ENCODE data around the gene GRIK2. TPM values are rescaled to one million over a fixed set of nuclear protein-coding genes. Genes with fewer than 3 reads are reported as not detected.

Gene GRIK2
- total and polyA plus RNA-seq, 8 donors, result 0.61 to 3.5 (median 2.4) TPM

DNA sequence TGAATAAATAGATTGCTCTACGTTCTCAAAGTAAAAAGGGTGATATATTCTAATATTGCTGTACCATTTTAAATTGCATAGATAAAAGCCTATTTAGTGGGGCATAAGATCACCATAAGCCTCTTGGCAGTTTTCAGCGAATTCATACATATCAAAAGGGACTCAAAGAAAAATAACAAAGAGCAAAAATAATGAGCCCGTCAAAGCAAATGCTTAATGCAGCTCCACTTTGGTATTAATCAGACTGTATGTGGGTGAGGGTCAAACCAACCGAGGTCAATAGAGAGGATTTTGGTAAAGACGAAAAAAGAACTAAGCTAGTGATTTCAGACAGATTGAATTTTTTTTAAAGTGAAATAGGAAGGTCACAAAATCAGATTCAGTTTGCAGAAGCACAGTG, 598.8 kb downstream of the GRIK2 start:
- ATAC-seq (no peak), FAIRE-seq (no peak), DNase-seq (no peak)
- no peak for TF ChIP-seq CTCF (IDR thresholded peaks at IDR 0.05)
- no peak overlapping the region for H3K4me3 ChIP-seq
- H3K4me1 ChIP-seq, result no peaks in the 10 kb centered on the region
- intact Hi-C loops (cut with DNase I), result no loop called here
- no peak overlapping the region for H3K27ac ChIP-seq
- no peaks in the 10 kb centered on the region for H3K36me3 ChIP-seq
- 36 to 37% methylated on average over 5 of the region's 5 CpGs for WGBS, 2 donors
- no peaks in the 10 kb centered on the region for H3K9me3 ChIP-seq
- no peaks in the 10 kb centered on the region for H3K27me3 ChIP-seq

- FAIRE-seq, result no peak
- no peaks in the 10 kb centered on the region for H3K27me3 ChIP-seq
- ATAC-seq, result no peak
- no peak for DNase-seq
- H3K4me3 ChIP-seq, result no peak overlapping the region
- no peak for TF ChIP-seq CTCF (IDR thresholded peaks at IDR 0.05)
- H3K9me3 ChIP-seq, result no peaks in the 10 kb centered on the region
- intact Hi-C loops (cut with DNase I), result no loop called here
- H3K36me3 ChIP-seq, result no peaks in the 10 kb centered on the region
- no peaks in the 10 kb centered on the region for H3K4me1 ChIP-seq
- no peak overlapping the region for H3K27ac ChIP-seq
Measured at GRCh38 chr6:101994521-101994920, 601.0 kb downstream of the GRIK2 start.

DNA sequence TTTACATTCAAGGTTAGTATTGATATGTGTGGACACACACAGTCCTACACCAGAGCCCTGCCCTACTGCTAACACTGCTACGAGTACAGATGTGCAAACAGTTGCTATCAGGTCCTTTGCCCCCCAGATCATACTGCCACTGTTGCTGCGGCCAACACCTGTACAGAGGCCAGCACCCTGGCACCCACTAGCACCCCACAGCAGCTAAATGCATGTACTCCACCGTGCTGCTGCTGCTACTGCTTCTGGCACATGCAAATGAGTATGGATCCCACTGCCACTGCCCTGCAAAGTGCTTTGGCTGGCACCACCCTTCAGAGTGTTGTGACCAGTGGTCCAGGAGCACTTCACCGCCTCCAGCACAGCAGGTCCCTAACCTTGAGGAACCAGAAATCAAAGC, 621.9 kb downstream of the GRIK2 start:
- no peaks in the 10 kb centered on the region for H3K36me3 ChIP-seq
- H3K4me1 ChIP-seq, result no peaks in the 10 kb centered on the region
- DNase-seq (peak in 3 of 6 donors; percentile 6 to 33 (median 27)), FAIRE-seq (no peak), ATAC-seq (no peak)
- H3K27ac ChIP-seq, result no peak overlapping the region
- no peak overlapping the region for H3K4me3 ChIP-seq
- TF ChIP-seq CTCF (IDR thresholded peaks at IDR 0.05), result no peak
- no peaks in the 10 kb centered on the region for H3K27me3 ChIP-seq
- WGBS, 2 donors, result 58 to 63% methylated on average over 4 of the region's 4 CpGs
- no peaks in the 10 kb centered on the region for H3K9me3 ChIP-seq
- intact Hi-C loops (cut with DNase I), result no loop called here

DNA sequence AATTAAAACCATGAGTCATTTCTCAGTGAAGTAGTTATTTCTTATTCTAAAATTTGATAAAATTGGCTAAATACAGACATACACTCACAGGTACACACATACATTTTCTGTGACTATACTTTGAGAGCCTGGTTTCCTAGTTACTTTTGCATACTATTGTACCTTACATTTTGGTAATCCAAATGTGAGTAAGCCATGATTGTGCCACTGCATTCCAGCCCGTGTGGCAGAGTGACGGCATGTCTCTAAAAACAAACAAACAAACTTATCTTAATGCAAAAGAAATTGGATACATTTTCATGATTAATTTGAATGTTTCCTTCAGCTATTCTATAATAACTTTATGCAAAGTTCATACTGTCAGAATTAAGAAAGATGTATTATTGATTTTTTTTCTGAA, 628.8 kb downstream of the GRIK2 start:
- no peak overlapping the region for H3K27ac ChIP-seq
- 21 to 29% methylated on average over 2 of the region's 2 CpGs for WGBS, 2 donors
- H3K4me3 ChIP-seq, result no peak overlapping the region
- TF ChIP-seq CTCF (IDR thresholded peaks at IDR 0.05), result no peak
- intact Hi-C loops (cut with DNase I), result no loop called here
- ATAC-seq, result no peak
- H3K27me3 ChIP-seq, result no peaks in the 10 kb centered on the region
- no peaks in the 10 kb centered on the region for H3K9me3 ChIP-seq
- no peak for DNase-seq
- H3K36me3 ChIP-seq, result no peaks in the 10 kb centered on the region
- no peak for FAIRE-seq
- no peaks in the 10 kb centered on the region for H3K4me1 ChIP-seq

DNA sequence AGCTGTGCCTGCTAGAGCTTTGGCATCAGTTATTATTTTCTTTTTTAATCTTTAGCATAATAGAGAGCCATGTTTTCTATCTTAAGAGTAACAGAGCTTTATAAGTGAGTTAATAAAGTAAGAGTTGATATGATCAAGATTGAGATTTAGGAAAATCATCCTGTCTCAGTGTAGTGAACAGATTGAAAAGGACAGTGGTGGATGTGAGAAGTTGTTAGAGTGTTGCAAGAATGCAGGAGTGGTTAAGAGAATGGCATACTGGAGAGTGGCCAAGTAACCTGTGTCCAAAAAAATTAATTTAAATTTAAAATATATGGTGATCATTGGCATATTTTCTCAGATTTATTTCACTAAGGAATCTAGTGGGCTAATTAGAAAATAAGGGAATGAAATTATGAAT, 629.3 kb downstream of the GRIK2 start:
- intact Hi-C loops (cut with DNase I), result no loop called here
- no peak for TF ChIP-seq CTCF (IDR thresholded peaks at IDR 0.05)
- FAIRE-seq, result no peak
- ATAC-seq, result no peak
- H3K36me3 ChIP-seq, result no peaks in the 10 kb centered on the region
- H3K27ac ChIP-seq, result no peak overlapping the region
- H3K4me1 ChIP-seq, result no peaks in the 10 kb centered on the region
- no peak for DNase-seq
- H3K9me3 ChIP-seq, result no peaks in the 10 kb centered on the region
- H3K4me3 ChIP-seq, result no peak overlapping the region
- no peaks in the 10 kb centered on the region for H3K27me3 ChIP-seq

Data from pancreas (tissue), 10 donors.